K562 (cell line): ENCODE measurements around the gene EWSR1. TPM values are rescaled to one million over a fixed set of nuclear protein-coding genes. Genes with fewer than 3 reads are reported as not detected.
A peak's percentile ranks its signal among the peaks of the same experiment; 100 is the strongest.

Experiments used
- ATAC-seq: fragments of 200-7000 bp; cut with Tn5 transposase; 3 replicates; pipeline ENCODE4 v1.9.1; 2020; ENCODE audit warnings: moderate library complexity
- BruUV-seq: library from RNA; stranded (reverse); fragments of 400-500 nt; replicated peaks from 2 replicates; lab custom pipeline; 2021; lab: Mats Ljungman, UMichigan
- CTCF ChIA-PET: fragments of 300-600 bp; formaldehyde crosslinking; extraction: SDS; loops from one replicate; lab custom pipeline; 2021; ENCODE audit warnings: low intra/inter-chr PET ratio; lab: Yijun Ruan, JAX
- POLR2A ChIA-PET: fragments of 300-600, 350-650 bp; sonication (Branson Sonifier 250); formaldehyde crosslinking; extraction: SDS; loops from one replicate; lab custom pipeline; 2021; ENCODE audit warnings: antibody characterized with exemption, inconsistent platforms; lab: Yijun Ruan, JAX
- DNase-seq, 4 experiments: peaks; one replicate each; pipeline versions ENCODE4 v3.0.0 to v3.0.0-alpha.2; 2011 to 2018; ENCODE audit warnings: low spot score in 3 of 4, mixed read lengths in 3 of 4; ENCODE audit errors: extremely low read depth in 1 of 4
- FAIRE-seq: peaks from 2 replicates; lab custom pipeline; 2011; peaks lifted over from hg19 to GRCh38; lab: Jason Lieb, UNC
- H2AFZ ChIP-seq: 2 replicates; pipeline ENCODE4 v1.6.0; 2011; ENCODE audit warnings: low read depth, low read length, control low read depth, inconsistent platforms
- H3K27ac ChIP-seq: fragments of 200-600 bp; 3 replicates; pipeline ENCODE4 v1.8.0; 2011; ENCODE audit warnings: low read depth, mild to moderate bottlenecking, control low read depth, inconsistent platforms, low read length, moderate library complexity, mixed read lengths; ENCODE audit errors: extremely low read depth
- H3K27me3 ChIP-seq, 2 experiments: fragments of 300-600 bp in 1 of 2; 2 replicates in 1 of 2; 3 replicates in 1 of 2; pipeline versions ENCODE4 v1.6.0 to v1.8.0; 2011; ENCODE audit warnings: inconsistent platforms in 2 of 2, low read length in 2 of 2, mild to moderate bottlenecking in 1 of 2, mixed read lengths in 1 of 2, moderate library complexity in 1 of 2; ENCODE audit not compliant: control insufficient read depth in 2 of 2, insufficient read depth in 2 of 2
- H3K36me3 ChIP-seq: fragments of 300-600 bp; 3 replicates; pipeline ENCODE4 v1.8.0; 2011; ENCODE audit warnings: mild to moderate bottlenecking, low read length, inconsistent platforms; ENCODE audit not compliant: control insufficient read depth, insufficient read depth
- H3K4me1 ChIP-seq, 2 experiments: fragments of 200-600 bp in 1 of 2; replicated peaks in 1 of 2; 2 replicates in 1 of 2; 3 replicates in 1 of 2; pipeline versions ENCODE4 v1.5.1 to v1.8.0; 2011; ENCODE audit warnings: inconsistent platforms in 2 of 2, low read length in 2 of 2, mild to moderate bottlenecking in 1 of 2, mixed read lengths in 1 of 2, moderate library complexity in 1 of 2; ENCODE audit not compliant: control insufficient read depth in 2 of 2, insufficient read depth in 2 of 2
- H3K4me2 ChIP-seq: 2 replicates; pipeline ENCODE4 v1.6.1; 2011; ENCODE audit warnings: low read length, control low read depth, inconsistent platforms, mixed read lengths; ENCODE audit not compliant: insufficient read depth
- H3K4me3 ChIP-seq: fragments of 200-600 bp; sonication (generic), shearing (Covaris generic); 2 replicates; pipeline ENCODE4 v1.5.1; 2016; ENCODE audit warnings: control low read depth, inconsistent platforms
- H3K79me2 ChIP-seq: fragments of 200-600 bp; 3 replicates; pipeline ENCODE4 v1.8.0; 2011; ENCODE audit warnings: low read length, inconsistent platforms; ENCODE audit not compliant: control insufficient read depth, insufficient read depth
- H3K9ac ChIP-seq, 2 experiments: 2 replicates each; pipeline versions ENCODE4 v1.6.0 to v1.6.1; 2011; ENCODE audit warnings: low read depth in 2 of 2, low read length in 2 of 2, control low read depth in 1 of 2, inconsistent platforms in 1 of 2, mild to moderate bottlenecking in 1 of 2, mixed read lengths in 1 of 2; ENCODE audit not compliant: insufficient read depth in 1 of 2
- H3K9me1 ChIP-seq: one replicate; pipeline ENCODE4 v1.6.0; 2011; ENCODE audit warnings: inconsistent platforms, mild to moderate bottlenecking, low read length, moderate library complexity; ENCODE audit not compliant: control insufficient read depth, insufficient read depth
- H3K9me3 ChIP-seq: replicated peaks from 2 replicates; pipeline ENCODE4 v1.5.1; 2011; ENCODE audit warnings: low read depth, low read length, inconsistent platforms; ENCODE audit not compliant: control insufficient read depth, insufficient read depth
- H4K20me1 ChIP-seq: replicated peaks from 2 replicates; pipeline ENCODE4 v1.6.1; 2011; ENCODE audit warnings: low read length, inconsistent platforms, mixed read lengths; ENCODE audit not compliant: control insufficient read depth, insufficient read depth
- BCLAF1 ChIP-seq, 2 experiments: fragments of 450-650 bp in 1 of 2; IDR thresholded peaks; 2 replicates each; pipeline ENCODE4 v1.6.1; 2011 to 2017; ENCODE audit warnings: low read depth in 2 of 2, antibody characterized with exemption in 1 of 2, borderline replicate concordance in 1 of 2, low read length in 1 of 2, mild to moderate bottlenecking in 1 of 2, mixed read lengths in 1 of 2; ENCODE audit not compliant: control insufficient read depth in 1 of 2
- CCNT2 ChIP-seq: IDR thresholded peaks from 2 replicates; pipeline ENCODE4 v1.6.1; 2011; ENCODE audit warnings: borderline replicate concordance, low read depth, mild to moderate bottlenecking, moderate library complexity, mixed read lengths, low read length; ENCODE audit not compliant: insufficient read length; ENCODE audit errors: extremely low read depth
- EGR1 ChIP-seq: fragments of 450-650 bp; conservative IDR thresholded peaks from 2 replicates; pipeline ENCODE4 v1.6.1; 2017; ENCODE audit warnings: mild to moderate bottlenecking
- KAT7 ChIP-seq: sonication (generic); formaldehyde crosslinking; IDR thresholded peaks from 2 replicates; pipeline ENCODE4 v1.8.0; 2022; ENCODE audit warnings: missing genetic modification reagents, mild to moderate bottlenecking, borderline replicate concordance
- POLR2A ChIP-seq: fragments of 450-650 bp; conservative IDR thresholded peaks from 2 replicates; pipeline ENCODE4 v1.6.1; 2016
- POLR2AphosphoS2 ChIP-seq: IDR thresholded peaks from 2 replicates; pipeline ENCODE4 v1.6.1; 2012; ENCODE audit warnings: low read length, improper control_type of control experiment
- POLR2AphosphoS5 ChIP-seq: IDR thresholded peaks from 2 replicates; pipeline ENCODE4 v1.6.1; 2011; ENCODE audit warnings: mild to moderate bottlenecking, low read depth, low read length, moderate library complexity; ENCODE audit not compliant: control insufficient read depth, insufficient read depth
- POLR2B ChIP-seq: fragments of 450-650 bp; IDR thresholded peaks from 2 replicates; pipeline ENCODE4 v1.6.1; 2018; ENCODE audit warnings: low read depth; ENCODE audit not compliant: partially characterized antibody
- POLR2G ChIP-seq: fragments of 200-400 bp; formaldehyde crosslinking; IDR thresholded peaks from 2 replicates; pipeline ENCODE4 v1.6.1; 2017; ENCODE audit warnings: low read depth, mild to moderate bottlenecking, antibody characterized with exemption, low read length, moderate library complexity
- SUPT5H ChIP-seq: fragments of 450-650 bp; IDR thresholded peaks from 2 replicates; pipeline ENCODE4 v1.6.1; 2016
- TBL1XR1 ChIP-seq, 2 experiments: IDR thresholded peaks; 2 replicates each; pipeline ENCODE4 v1.6.1; 2012; ENCODE audit warnings: improper control_type of control experiment in 2 of 2, low read length in 2 of 2, mild to moderate bottlenecking in 1 of 2
- ZBTB33 ChIP-seq: sonication (generic); formaldehyde crosslinking; IDR thresholded peaks from 2 replicates; pipeline ENCODE4 v1.8.1; 2023; ENCODE audit warnings: mild to moderate bottlenecking, missing genetic modification reagents
- ZNF75A ChIP-seq: fragments of 450-650 bp; formaldehyde crosslinking; IDR thresholded peaks from 2 replicates; pipeline ENCODE4 v1.4.0; 2020; ENCODE audit warnings: mild to moderate bottlenecking
- WGBS: fragments of 100-300 bp; shearing (Covaris generic); methylation state at CpG from one replicate; pipeline ENCODE4 v1.1.6; 2016; ENCODE audit warnings: low coverage, mixed read lengths; ENCODE audit not compliant: insufficient coverage; ENCODE audit errors: missing lambda C conversion rate; 5-methylcytosine and 5-hydroxymethylcytosine counted together
- in situ Hi-C: fragments of 300-500 bp; cut with MboI; formaldehyde crosslinking; loops from 4 replicates; pipeline ENCODE4 v1.15.0; 2018; ENCODE audit warnings: inconsistent platforms, mixed read lengths
- intact Hi-C: fragments of 100-400 bp; cut with micrococcal nuclease; formaldehyde crosslinking; loops from 2 replicates; pipeline ENCODE4 v1.14.2; 2022
- polyA plus RNA-seq, 8 experiments: library from polyadenylated mRNA; depleted of rRNA in 4 of 8; stranded (reverse) in 5 of 8; unstranded in 3 of 8; fragments of >200 nt; fragmentation: Nextera tagmentation in 2 of 8; fragmentation: Illumina TruSeq in 1 of 8; extraction: Ambion mirVana in 2 of 8; extraction: Trizol in 1 of 8; gene quantifications; 2 replicates each; pipeline versions ENCODE4 v1.2.1 to v1.2.3, GENCODE V29; 2011 to 2014; ENCODE audit warnings: inconsistent platforms in 1 of 8, missing spikeins in 1 of 8
- total RNA-seq, 7 experiments: library from RNA; depleted of rRNA in 6 of 7; stranded (reverse); fragments of >200 nt in 6 of 7; fragmentation: Illumina TruSeq in 2 of 7; extraction: Trizol in 2 of 7; gene quantifications; 2 replicates each; pipeline versions ENCODE4 v1.2.1 to v1.2.3, GENCODE V29; 2011 to 2021; ENCODE audit warnings: low replicate concordance in 1 of 7

Gene EWSR1
- total and polyA plus RNA-seq, 9 of the 15 experiments (the other 6 are each of a cell fraction or from before 2014, with no cell fraction given), result 83.3 to 450 (median 239) TPM

- Histone ChIP-seq H2AFZ (no peak overlapping the region), H4K20me1 (no peaks in the 10 kb centered on the region; the same call in 1 of the 2 replicates), H3K4me1 (peaks cover 7 to 42% of the 10 kb centered on the region in 2 experiments), H3K27me3 (no peaks in the 10 kb centered on the region), H3K4me2 (no peak overlapping the region), H3K27ac (no peak overlapping the region), H3K9me3 (no peaks in the 10 kb centered on the region), H3K79me2 (no peaks in the 10 kb centered on the region), H3K9ac (no peak overlapping the region), H3K4me3 (no peak overlapping the region), H3K36me3 (peaks cover 45% of the 10 kb centered on the region), H3K9me1 (no peaks in the 10 kb centered on the region)
- no peak for TF ChIP-seq KAT7 (CRISPR knock-in tag)
- peak; percentile 59; the same call in 1 of the 2 replicates for TF ChIP-seq ZBTB33
- TF ChIP-seq SUPT5H, result peak; percentile 78
- peak; percentile 27; the same call in 1 of the 2 replicates for TF ChIP-seq POLR2AphosphoS5
- peak; percentile 60 for TF ChIP-seq EGR1
- no peak for TF ChIP-seq TBL1XR1 (IDR thresholded peaks at IDR 0.05; ENCODE audit: low read length in 2 of 2)
- TF ChIP-seq BCLAF1 (IDR thresholded peaks at IDR 0.05; ENCODE audit: borderline replicate concordance in 1 of 2, control insufficient read depth in 1 of 2, low read depth in 2 of 2, low read length in 1 of 2), result peak in 1 of 2 experiments; percentile 39; a peak in 1 of 4 replicates
- peak; percentile 68 for TF ChIP-seq POLR2AphosphoS2
- peak; percentile 60 for TF ChIP-seq POLR2B
- TF ChIP-seq CCNT2, result peak; percentile 25
- TF ChIP-seq POLR2G, result 0 out of 2 replicates have a peak, but pooled peaks have one; percentile 4
- TF ChIP-seq POLR2A, result peak; percentile 77
- no peak for TF ChIP-seq ZNF75A
- ATAC-seq (peak; percentile 10), DNase-seq (no peak), FAIRE-seq (no peak)
- CTCF ChIA-PET, result no interaction called here
- no TSS peak for BruUV-seq
- WGBS, result 50% methylated on average over 8 of the region's 10 CpGs
- POLR2A ChIA-PET, result interaction anchor here (0.7 to 1.2 kb wide), 3 partner anchors 24 to 211 kb away, joined by 4 to 6 read pairs (median 4); partner anchors contain the start of gene EWSR1
- intact Hi-C loops (no loop called here), in situ Hi-C loops (no loop called here)
Observed at GRCh38 chr22:29300807-29301601, 32.9 kb downstream of the EWSR1 start.
